ENCODE data around the gene TTLL3. TPM values are rescaled to one million over a fixed set of nuclear protein-coding genes. Genes with fewer than 3 reads are reported as not detected.

Gene TTLL3
- total and polyA plus RNA-seq, 2 of the 13 experiments (the other 11 are each of a cell fraction or from before 2014, with no cell fraction given): 9.5 to 51.2 TPM

DNA sequence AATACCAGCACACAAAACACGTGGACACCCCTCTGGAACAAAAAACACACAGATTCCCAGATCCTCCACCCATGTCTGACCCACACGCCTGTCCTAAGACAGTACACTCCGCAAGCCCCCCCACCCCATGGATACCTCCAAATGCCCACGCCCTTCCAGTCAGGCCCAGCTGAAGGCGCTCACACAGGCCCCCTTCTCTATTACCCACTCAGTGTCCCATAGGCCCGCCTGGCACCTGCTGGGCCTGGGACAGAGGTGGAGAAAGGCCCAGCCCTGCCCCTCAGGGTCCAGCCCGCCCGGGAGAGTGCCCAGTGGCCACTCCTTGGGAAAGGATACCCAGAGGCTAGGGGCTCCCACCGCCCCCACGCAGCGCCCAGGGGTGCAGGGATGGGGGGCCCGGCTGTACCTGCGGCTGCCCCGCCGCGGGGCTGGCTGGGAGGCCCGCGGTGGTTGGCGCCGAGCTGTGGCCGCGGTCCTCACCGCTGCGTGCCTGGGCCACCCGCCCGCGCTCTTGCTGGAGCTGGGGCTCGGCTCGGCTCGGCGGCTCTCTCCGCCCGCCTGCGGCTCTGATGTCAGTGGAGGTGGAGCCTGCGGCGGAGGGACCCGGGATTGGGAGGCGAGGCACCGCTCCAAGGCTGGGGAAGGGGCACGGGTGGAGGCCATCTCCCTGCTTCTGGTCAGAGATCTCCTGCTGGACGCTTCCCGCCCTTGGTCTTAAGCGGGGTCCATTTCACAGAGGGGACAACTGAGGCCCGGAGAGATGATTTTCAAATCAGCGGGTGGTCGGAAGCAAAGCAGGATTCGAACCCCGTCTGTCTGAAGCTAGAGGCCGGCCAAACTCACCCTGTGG, 40.4 kb upstream of the TTLL3 start, which contains the start of gene CAMK1 (continued):
- TF ChIP-seq ATAD3A (CRISPR knock-in tag; IDR thresholded peaks at IDR 0.05) (no peak), ZNF552 (CRISPR knock-in tag; IDR thresholded peaks at IDR 0.05; ENCODE audit: borderline replicate concordance) (no peak), ZFP62 (CRISPR knock-in tag; IDR thresholded peaks at IDR 0.05) (no peak), TCF7 (IDR thresholded peaks at IDR 0.05; ENCODE audit: low read depth) (no peak), HMG20A (CRISPR knock-in tag; IDR thresholded peaks at IDR 0.05; ENCODE audit: borderline replicate concordance) (no peak), ZBTB20 (CRISPR knock-in tag; IDR thresholded peaks at IDR 0.05; ENCODE audit: borderline replicate concordance, low read depth) (no peak), DMAP1 (CRISPR knock-in tag; IDR thresholded peaks at IDR 0.05) (no peak; the same call in 1 of the 2 replicates), ZFP1 (CRISPR knock-in tag; IDR thresholded peaks at IDR 0.05) (no peak), RBFOX2 (IDR thresholded peaks at IDR 0.05; ENCODE audit: low read depth, low read length) (peak; percentile 88), THAP11 (CRISPR knock-in tag; IDR thresholded peaks at IDR 0.05) (no peak; the same call in 1 of the 2 replicates), ZNF572 (CRISPR knock-in tag; IDR thresholded peaks at IDR 0.05) (no peak), ZNF296 (CRISPR knock-in tag; conservative IDR thresholded peaks at IDR 0.05) (no peak; the same call in 1 of the 2 replicates), ADNP (CRISPR knock-in tag; IDR thresholded peaks at IDR 0.05) (0 out of 2 replicates have a peak, but pooled peaks have one; percentile 26), NFE2L2 (IDR thresholded peaks at IDR 0.05; ENCODE audit: low read length) (no peak), HCFC1 (IDR thresholded peaks at IDR 0.05; ENCODE audit: low read depth, low read length) (no peak), ZNF143 (CRISPR knock-in tag; IDR thresholded peaks at IDR 0.05) (no peak), AGO1 (IDR thresholded peaks at IDR 0.05; ENCODE audit: low read depth, low read length, poor library complexity, severe bottlenecking) (peak; percentile 83), NR1H2 (CRISPR knock-in tag; IDR thresholded peaks at IDR 0.05; ENCODE audit: borderline replicate concordance, low read depth) (no peak)
- TF ChIP-seq, protein P1, sequence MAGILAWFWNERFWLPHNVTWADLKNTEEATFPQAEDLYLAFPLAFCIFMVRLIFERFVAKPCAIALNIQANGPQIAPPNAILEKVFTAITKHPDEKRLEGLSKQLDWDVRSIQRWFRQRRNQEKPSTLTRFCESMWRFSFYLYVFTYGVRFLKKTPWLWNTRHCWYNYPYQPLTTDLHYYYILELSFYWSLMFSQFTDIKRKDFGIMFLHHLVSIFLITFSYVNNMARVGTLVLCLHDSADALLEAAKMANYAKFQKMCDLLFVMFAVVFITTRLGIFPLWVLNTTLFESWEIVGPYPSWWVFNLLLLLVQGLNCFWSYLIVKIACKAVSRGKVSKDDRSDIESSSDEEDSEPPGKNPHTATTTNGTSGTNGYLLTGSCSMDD (CRISPR knock-in tag; IDR thresholded peaks at IDR 0.05): no peak
- TF ChIP-seq, protein P2, sequence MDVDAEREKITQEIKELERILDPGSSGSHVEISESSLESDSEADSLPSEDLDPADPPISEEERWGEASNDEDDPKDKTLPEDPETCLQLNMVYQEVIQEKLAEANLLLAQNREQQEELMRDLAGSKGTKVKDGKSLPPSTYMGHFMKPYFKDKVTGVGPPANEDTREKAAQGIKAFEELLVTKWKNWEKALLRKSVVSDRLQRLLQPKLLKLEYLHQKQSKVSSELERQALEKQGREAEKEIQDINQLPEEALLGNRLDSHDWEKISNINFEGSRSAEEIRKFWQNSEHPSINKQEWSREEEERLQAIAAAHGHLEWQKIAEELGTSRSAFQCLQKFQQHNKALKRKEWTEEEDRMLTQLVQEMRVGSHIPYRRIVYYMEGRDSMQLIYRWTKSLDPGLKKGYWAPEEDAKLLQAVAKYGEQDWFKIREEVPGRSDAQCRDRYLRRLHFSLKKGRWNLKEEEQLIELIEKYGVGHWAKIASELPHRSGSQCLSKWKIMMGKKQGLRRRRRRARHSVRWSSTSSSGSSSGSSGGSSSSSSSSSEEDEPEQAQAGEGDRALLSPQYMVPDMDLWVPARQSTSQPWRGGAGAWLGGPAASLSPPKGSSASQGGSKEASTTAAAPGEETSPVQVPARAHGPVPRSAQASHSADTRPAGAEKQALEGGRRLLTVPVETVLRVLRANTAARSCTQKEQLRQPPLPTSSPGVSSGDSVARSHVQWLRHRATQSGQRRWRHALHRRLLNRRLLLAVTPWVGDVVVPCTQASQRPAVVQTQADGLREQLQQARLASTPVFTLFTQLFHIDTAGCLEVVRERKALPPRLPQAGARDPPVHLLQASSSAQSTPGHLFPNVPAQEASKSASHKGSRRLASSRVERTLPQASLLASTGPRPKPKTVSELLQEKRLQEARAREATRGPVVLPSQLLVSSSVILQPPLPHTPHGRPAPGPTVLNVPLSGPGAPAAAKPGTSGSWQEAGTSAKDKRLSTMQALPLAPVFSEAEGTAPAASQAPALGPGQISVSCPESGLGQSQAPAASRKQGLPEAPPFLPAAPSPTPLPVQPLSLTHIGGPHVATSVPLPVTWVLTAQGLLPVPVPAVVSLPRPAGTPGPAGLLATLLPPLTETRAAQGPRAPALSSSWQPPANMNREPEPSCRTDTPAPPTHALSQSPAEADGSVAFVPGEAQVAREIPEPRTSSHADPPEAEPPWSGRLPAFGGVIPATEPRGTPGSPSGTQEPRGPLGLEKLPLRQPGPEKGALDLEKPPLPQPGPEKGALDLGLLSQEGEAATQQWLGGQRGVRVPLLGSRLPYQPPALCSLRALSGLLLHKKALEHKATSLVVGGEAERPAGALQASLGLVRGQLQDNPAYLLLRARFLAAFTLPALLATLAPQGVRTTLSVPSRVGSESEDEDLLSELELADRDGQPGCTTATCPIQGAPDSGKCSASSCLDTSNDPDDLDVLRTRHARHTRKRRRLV (CRISPR knock-in tag; IDR thresholded peaks at IDR 0.05): no peak
- TF ChIP-seq, protein P3, sequence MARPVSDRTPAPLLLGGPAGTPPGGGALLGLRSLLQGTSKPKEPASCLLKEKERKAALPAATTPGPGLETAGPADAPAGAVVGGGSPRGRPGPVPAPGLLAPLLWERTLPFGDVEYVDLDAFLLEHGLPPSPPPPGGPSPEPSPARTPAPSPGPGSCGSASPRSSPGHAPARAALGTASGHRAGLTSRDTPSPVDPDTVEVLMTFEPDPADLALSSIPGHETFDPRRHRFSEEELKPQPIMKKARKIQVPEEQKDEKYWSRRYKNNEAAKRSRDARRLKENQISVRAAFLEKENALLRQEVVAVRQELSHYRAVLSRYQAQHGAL (CRISPR knock-in tag; IDR thresholded peaks at IDR 0.05; ENCODE audit: not compliant biosample characterization): no peak
- TF ChIP-seq, protein P4, sequence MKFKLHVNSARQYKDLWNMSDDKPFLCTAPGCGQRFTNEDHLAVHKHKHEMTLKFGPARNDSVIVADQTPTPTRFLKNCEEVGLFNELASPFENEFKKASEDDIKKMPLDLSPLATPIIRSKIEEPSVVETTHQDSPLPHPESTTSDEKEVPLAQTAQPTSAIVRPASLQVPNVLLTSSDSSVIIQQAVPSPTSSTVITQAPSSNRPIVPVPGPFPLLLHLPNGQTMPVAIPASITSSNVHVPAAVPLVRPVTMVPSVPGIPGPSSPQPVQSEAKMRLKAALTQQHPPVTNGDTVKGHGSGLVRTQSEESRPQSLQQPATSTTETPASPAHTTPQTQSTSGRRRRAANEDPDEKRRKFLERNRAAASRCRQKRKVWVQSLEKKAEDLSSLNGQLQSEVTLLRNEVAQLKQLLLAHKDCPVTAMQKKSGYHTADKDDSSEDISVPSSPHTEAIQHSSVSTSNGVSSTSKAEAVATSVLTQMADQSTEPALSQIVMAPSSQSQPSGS (CRISPR knock-in tag; IDR thresholded peaks at IDR 0.05): no peak

All from HepG2 (cell line).